GM23338 (cell line): ENCODE measurements around the gene GJA4. TPM values are rescaled to one million over a fixed set of nuclear protein-coding genes. Genes with fewer than 3 reads are reported as not detected.

Experiments used
- ATAC-seq: fragments of 200-7000 bp; cut with Tn5 transposase; 3 replicates; pipeline ENCODE4 v1.9.1; 2020
- DNase-seq: peaks from one replicate; pipeline ENCODE4 v3.0.0-alpha.2; 2015; ENCODE audit warnings: low spot score
- H2AFZ ChIP-seq: fragments of 200-600 bp; sonication (generic); 2 replicates; pipeline ENCODE4 v1.8.0; 2016; ENCODE audit warnings: antibody characterized with exemption, mild to moderate bottlenecking, moderate library complexity
- H3F3A ChIP-seq: fragments of 200-600 bp; sonication (generic); replicated peaks from 2 replicates; pipeline ENCODE4 v1.8.0; 2017; ENCODE audit warnings: antibody characterized with exemption, mixed run types, low read depth
- H3K27ac ChIP-seq: fragments of 200-600 bp; sonication (generic); 2 replicates; pipeline ENCODE4 v1.6.1; 2016; ENCODE audit warnings: low read depth
- H3K27me3 ChIP-seq: fragments of 200-600 bp; sonication (generic); 2 replicates; pipeline ENCODE4 v1.8.0; 2016; ENCODE audit warnings: mild to moderate bottlenecking, mixed run types, moderate library complexity; ENCODE audit not compliant: insufficient read depth
- H3K36me3 ChIP-seq: fragments of 200-600 bp; sonication (generic); 2 replicates; pipeline ENCODE4 v1.8.0; 2016; ENCODE audit warnings: mild to moderate bottlenecking; ENCODE audit not compliant: insufficient read depth
- H3K4me1 ChIP-seq: fragments of 200-600 bp; sonication (generic); 2 replicates; pipeline ENCODE4 v1.8.0; 2016; ENCODE audit warnings: mild to moderate bottlenecking, moderate library complexity; ENCODE audit not compliant: insufficient read depth
- H3K4me2 ChIP-seq: fragments of 200-600 bp; sonication (generic); 2 replicates; pipeline ENCODE4 v1.7.1; 2017; ENCODE audit warnings: mixed run types
- H3K4me3 ChIP-seq: fragments of 200-600 bp; sonication (generic); 2 replicates; pipeline ENCODE4 v1.6.1; 2016; ENCODE audit warnings: mixed run types
- H3K79me2 ChIP-seq: fragments of 200-600 bp; sonication (generic); replicated peaks from 2 replicates; pipeline ENCODE4 v1.8.0; 2017; ENCODE audit warnings: mild to moderate bottlenecking; ENCODE audit not compliant: insufficient read depth
- H3K9me2 ChIP-seq: fragments of 200-600 bp; sonication (generic); 2 replicates; pipeline ENCODE4 v1.8.0; 2017; ENCODE audit not compliant: insufficient read depth
- H4K20me1 ChIP-seq: fragments of 200-600 bp; sonication (generic); replicated peaks from 2 replicates; pipeline ENCODE4 v1.8.0; 2017; ENCODE audit warnings: mild to moderate bottlenecking; ENCODE audit not compliant: insufficient read depth
- H3K27ac Mint-ChIP-seq: 2 replicates; pipeline ENCODE4 v1.8.0; 2020; ENCODE audit warnings: inconsistent platforms, mild to moderate bottlenecking, moderate library complexity, mixed read lengths
- H3K27me3 Mint-ChIP-seq: 3 replicates; pipeline ENCODE4 v1.8.0; 2022; ENCODE audit warnings: low read depth, mild to moderate bottlenecking, moderate library complexity, mixed read lengths, inconsistent platforms; ENCODE audit not compliant: insufficient read depth, poor library complexity
- H3K36me3 Mint-ChIP-seq: 3 replicates; pipeline ENCODE4 v1.8.0; 2021; ENCODE audit warnings: low read depth, mild to moderate bottlenecking, inconsistent platforms, moderate library complexity, mixed read lengths
- H3K4me1 Mint-ChIP-seq: 3 replicates; pipeline ENCODE4 v1.8.0; 2020; ENCODE audit warnings: mild to moderate bottlenecking, inconsistent platforms, mixed read lengths
- H3K4me3 Mint-ChIP-seq: 3 replicates; pipeline ENCODE4 v1.8.0; 2021; ENCODE audit warnings: moderate library complexity, mild to moderate bottlenecking, inconsistent platforms, mixed read lengths
- H3K9me3 Mint-ChIP-seq: 3 replicates; pipeline ENCODE4 v1.8.0; 2020; ENCODE audit warnings: moderate library complexity, mild to moderate bottlenecking, inconsistent platforms, mixed read lengths
- CREB1 ChIP-seq: fragments of 250-450 bp; sonication (Bioruptor Pico); IDR thresholded peaks from 2 replicates; pipeline ENCODE4 v1.5.0; 2020; ENCODE audit warnings: low read depth, mild to moderate bottlenecking, moderate library complexity
- CTCF ChIP-seq, 2 experiments: fragments of 200-600 bp in 1 of 2; sonication (generic) in 1 of 2; conservative IDR thresholded peaks; 2 replicates each; pipeline versions ENCODE4 v1.5.1 to v1.6.1; 2016 to 2017; ENCODE audit warnings: antibody characterized with exemption in 2 of 2, low read depth in 2 of 2, mild to moderate bottlenecking in 2 of 2, moderate library complexity in 1 of 2
- EZH2 ChIP-seq: fragments of 200-600 bp; sonication (generic); IDR thresholded peaks from one replicate; pipeline ENCODE4 v1.8.0; 2017; ENCODE audit warnings: antibody characterized with exemption, mild to moderate bottlenecking, low read depth; ENCODE audit not compliant: unreplicated experiment
- JUNB ChIP-seq: IDR thresholded peaks from one replicate; pipeline ENCODE4 v1.6.1; 2016; ENCODE audit warnings: antibody characterized with exemption; ENCODE audit not compliant: unreplicated experiment
- NANOG ChIP-seq: IDR thresholded peaks from 2 replicates; pipeline ENCODE4 v1.6.1; 2016; ENCODE audit warnings: antibody characterized with exemption, borderline replicate concordance
- ZNF114 ChIP-seq: fragments of 250-450 bp; sonication (Bioruptor Pico); IDR thresholded peaks from 2 replicates; pipeline ENCODE4 v1.5.0; 2020; ENCODE audit warnings: mild to moderate bottlenecking, moderate library complexity
- ZNF462 ChIP-seq: fragments of 250-450 bp; sonication (Bioruptor Pico); IDR thresholded peaks from 2 replicates; pipeline ENCODE4 v1.5.0; 2020; ENCODE audit warnings: mild to moderate bottlenecking, moderate library complexity
- polyA plus RNA-seq: library from polyadenylated mRNA; unstranded; fragments of >200 nt; fragmentation: Nextera tagmentation; extraction: Ambion mirVana; gene quantifications from 2 replicates; pipeline ENCODE4 v1.2.1, GENCODE V29; 2016
- total RNA-seq: library from RNA; depleted of rRNA; stranded (reverse); fragments of >200 nt; shearing (Covaris generic); gene quantifications from 2 replicates; pipeline ENCODE4 v1.2.3, GENCODE V29; 2014

GJA4 gene
- total and polyA plus RNA-seq, 2 experiments from 2014 or later, result 0.95 to 2.2 TPM

DNA sequence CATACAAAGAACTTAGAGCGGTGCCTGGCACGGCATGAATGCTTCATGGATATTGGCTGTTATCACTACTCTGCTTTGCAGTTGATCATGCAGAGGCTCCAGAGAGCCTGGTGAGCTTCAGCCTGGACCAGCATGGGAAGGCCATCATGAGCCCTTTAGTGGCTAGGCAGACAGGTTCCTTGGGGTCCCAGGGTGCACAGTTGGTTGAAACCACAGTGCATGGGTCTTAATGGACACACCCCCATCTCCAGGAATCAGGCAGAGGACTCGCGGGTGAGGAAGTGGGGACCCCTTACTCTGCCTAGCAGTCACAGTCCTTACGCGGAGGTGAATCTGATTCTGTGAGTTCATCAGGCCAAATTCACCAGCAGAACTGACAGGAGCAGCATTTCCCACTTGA, 36.8 kb upstream of the GJA4 start:
- Histone ChIP-seq H3K4me1 (no peaks in the 10 kb centered on the region; the same call in 1 of the 2 replicates), H3K79me2 (no peaks in the 10 kb centered on the region), H3K27me3 (no peaks in the 10 kb centered on the region), H3K27ac (no peak overlapping the region), H3K36me3 (no peaks in the 10 kb centered on the region), H3K4me3 (no peak overlapping the region), H3K4me2 (no peak overlapping the region), H4K20me1 (no peaks in the 10 kb centered on the region), H3K9me2 (no peaks in the 10 kb centered on the region), H3F3A (no peaks in the 10 kb centered on the region), H2AFZ (no peak overlapping the region)
- Mint-ChIP-seq H3K9me3 (no peaks in the 10 kb centered on the region), H3K27me3 (peaks cover 10% of the 10 kb centered on the region), H3K4me1 (peaks cover 9% of the 10 kb centered on the region), H3K27ac (no peak overlapping the region), H3K36me3 (no peaks in the 10 kb centered on the region), H3K4me3 (no peak overlapping the region)
- no peak for DNase-seq
- TF ChIP-seq CTCF (conservative IDR thresholded peaks at IDR 0.05; ENCODE audit: low read depth in 2 of 2) (no peak), JUNB (no peak), ZNF114 (no peak), CREB1 (CRISPR knock-in tag) (no peak), EZH2 (no peak), NANOG (no peak), ZNF462 (no peak)
- ATAC-seq, result no peak
